Measurements from ENCODE around the gene CELSR1.

The CELSR1 gene

GRCh38 chr22:46545086-46545792, 7.8 kb upstream of the CELSR1 start:
- Histone ChIP-seq H3K9me3 (ENCODE audit: insufficient read depth, low read depth, low read length) (no peaks in the 10 kb centered on the region), H3K4me1 (ENCODE audit: insufficient read depth, low read length) (no peaks in the 10 kb centered on the region), H3K36me3 (ENCODE audit: insufficient read depth, low read depth, low read length) (no peaks in the 10 kb centered on the region), H3K9ac (ENCODE audit: low read depth, low read length) (no peak overlapping the region), H3K27ac (ENCODE audit: low read length) (no peak overlapping the region), H3K4me3 (ENCODE audit: low read length) (no peak overlapping the region), H3K27me3 (ENCODE audit: insufficient read depth, low read length) (no peaks in the 10 kb centered on the region; the same call in none of the 2 replicates)

GRCh38 chr22:46542011-46542985, 4.9 kb upstream of the CELSR1 start:
- Histone ChIP-seq H3K36me3 (ENCODE audit: insufficient read depth, low read depth, low read length) (no peaks in the 10 kb centered on the region), H3K27ac (ENCODE audit: low read length) (no peak overlapping the region), H3K4me3 (ENCODE audit: low read length) (no peak overlapping the region), H3K4me1 (ENCODE audit: insufficient read depth, low read length) (peaks cover 3% of the 10 kb centered on the region; the same call in 1 of the 2 replicates), H3K9me3 (ENCODE audit: insufficient read depth, low read depth, low read length) (no peaks in the 10 kb centered on the region), H3K9ac (ENCODE audit: low read depth, low read length) (no peak overlapping the region), H3K27me3 (ENCODE audit: insufficient read depth, low read length) (peaks cover 26% of the 10 kb centered on the region)

GRCh38 chr22:46541536-46541935, 4.1 kb upstream of the CELSR1 start:
- Histone ChIP-seq H3K27ac (ENCODE audit: low read length) (no peak overlapping the region), H3K27me3 (ENCODE audit: insufficient read depth, low read length) (peaks cover 28% of the 10 kb centered on the region), H3K4me3 (ENCODE audit: low read length) (no peak overlapping the region), H3K9me3 (ENCODE audit: insufficient read depth, low read depth, low read length) (no peaks in the 10 kb centered on the region), H3K9ac (ENCODE audit: low read depth, low read length) (no peak overlapping the region), H3K4me1 (ENCODE audit: insufficient read depth, low read length) (peaks cover 3% of the 10 kb centered on the region; the same call in 1 of the 2 replicates), H3K36me3 (ENCODE audit: insufficient read depth, low read depth, low read length) (no peaks in the 10 kb centered on the region)

GRCh38 chr22:46540874-46541273, 3.5 kb upstream of the CELSR1 start:
- Histone ChIP-seq H3K4me3 (ENCODE audit: low read length) (no peak overlapping the region), H3K4me1 (ENCODE audit: insufficient read depth, low read length) (peaks cover 3% of the 10 kb centered on the region; the same call in 1 of the 2 replicates), H3K9me3 (ENCODE audit: insufficient read depth, low read depth, low read length) (no peaks in the 10 kb centered on the region), H3K27ac (ENCODE audit: low read length) (no peak overlapping the region), H3K9ac (ENCODE audit: low read depth, low read length) (no peak overlapping the region), H3K27me3 (ENCODE audit: insufficient read depth, low read length) (peaks cover 34% of the 10 kb centered on the region), H3K36me3 (ENCODE audit: insufficient read depth, low read depth, low read length) (no peaks in the 10 kb centered on the region)

- Histone ChIP-seq H3K4me1 (ENCODE audit: insufficient read depth, low read length) (peaks cover 3% of the 10 kb centered on the region; the same call in 1 of the 2 replicates), H3K36me3 (ENCODE audit: insufficient read depth, low read depth, low read length) (peaks cover 4% of the 10 kb centered on the region), H3K27ac (ENCODE audit: low read length) (no peak overlapping the region), H3K27me3 (ENCODE audit: insufficient read depth, low read length) (peaks cover 44% of the 10 kb centered on the region), H3K4me3 (ENCODE audit: low read length) (peak overlapping the region; percentile 55; the same call in 1 of the 2 replicates), H3K9me3 (ENCODE audit: insufficient read depth, low read depth, low read length) (no peaks in the 10 kb centered on the region; the same call in 1 of the 2 replicates), H3K9ac (ENCODE audit: low read depth, low read length) (no peak overlapping the region)
Observed at GRCh38 chr22:46539169-46539568, 1.7 kb upstream of the CELSR1 start.

GRCh38 chr22:46538814-46539160, 1.4 kb upstream of the CELSR1 start:
- Histone ChIP-seq H3K4me3 (ENCODE audit: low read length) (peak overlapping the region; percentile 55; the same call in 1 of the 2 replicates), H3K27ac (ENCODE audit: low read length) (no peak overlapping the region), H3K27me3 (ENCODE audit: insufficient read depth, low read length) (peaks cover 44% of the 10 kb centered on the region), H3K36me3 (ENCODE audit: insufficient read depth, low read depth, low read length) (peaks cover 4% of the 10 kb centered on the region), H3K4me1 (ENCODE audit: insufficient read depth, low read length) (peaks cover 3% of the 10 kb centered on the region; the same call in 1 of the 2 replicates), H3K9ac (ENCODE audit: low read depth, low read length) (no peak overlapping the region), H3K9me3 (ENCODE audit: insufficient read depth, low read depth, low read length) (no peaks in the 10 kb centered on the region; the same call in 1 of the 2 replicates)

GRCh38 chr22:46537946-46538813, 760 bp upstream of the CELSR1 start:
- Histone ChIP-seq H3K9me3 (ENCODE audit: insufficient read depth, low read depth, low read length) (no peaks in the 10 kb centered on the region; the same call in 1 of the 2 replicates), H3K36me3 (ENCODE audit: insufficient read depth, low read depth, low read length) (peaks cover 4% of the 10 kb centered on the region), H3K4me3 (ENCODE audit: low read length) (peak overlapping the region; percentile 55; the same call in 1 of the 2 replicates), H3K27ac (ENCODE audit: low read length) (no peak overlapping the region), H3K9ac (ENCODE audit: low read depth, low read length) (no peak overlapping the region), H3K4me1 (ENCODE audit: insufficient read depth, low read length) (peaks cover 3% of the 10 kb centered on the region; the same call in 1 of the 2 replicates), H3K27me3 (ENCODE audit: insufficient read depth, low read length) (peaks cover 44% of the 10 kb centered on the region)

GRCh38 chr22:46536537-46537224, 739 bp downstream of the CELSR1 start:
- H3K27ac ChIP-seq (ENCODE audit: low read length), result no peak overlapping the region
- H3K36me3 ChIP-seq (ENCODE audit: insufficient read depth, low read depth, low read length), result peaks cover 4% of the 10 kb centered on the region
- peaks cover 3% of the 10 kb centered on the region; the same call in 1 of the 2 replicates for H3K4me1 ChIP-seq (ENCODE audit: insufficient read depth, low read length)
- no peaks in the 10 kb centered on the region; the same call in 1 of the 2 replicates for H3K9me3 ChIP-seq (ENCODE audit: insufficient read depth, low read depth, low read length)
- no peak overlapping the region for H3K9ac ChIP-seq (ENCODE audit: low read depth, low read length)
- H3K4me3 ChIP-seq (ENCODE audit: low read length), result peak overlapping the region; percentile 46; the same call in 1 of the 2 replicates
- peaks cover 44% of the 10 kb centered on the region for H3K27me3 ChIP-seq (ENCODE audit: insufficient read depth, low read length)

GRCh38 chr22:46535876-46536536, 1.4 kb downstream of the CELSR1 start:
- Histone ChIP-seq H3K36me3 (ENCODE audit: insufficient read depth, low read depth, low read length) (peaks cover 4% of the 10 kb centered on the region), H3K27me3 (ENCODE audit: insufficient read depth, low read length) (peaks cover 44% of the 10 kb centered on the region), H3K9ac (ENCODE audit: low read depth, low read length) (no peak overlapping the region), H3K27ac (ENCODE audit: low read length) (no peak overlapping the region), H3K4me1 (ENCODE audit: insufficient read depth, low read length) (peaks cover 3% of the 10 kb centered on the region; the same call in 1 of the 2 replicates), H3K9me3 (ENCODE audit: insufficient read depth, low read depth, low read length) (no peaks in the 10 kb centered on the region; the same call in 1 of the 2 replicates), H3K4me3 (ENCODE audit: low read length) (peak overlapping the region; percentile 43; the same call in 1 of the 2 replicates)
